Neural cell (in vitro differentiated cells): ENCODE measurements around the gene CACNA1H. TPM values are rescaled to one million over a fixed set of nuclear protein-coding genes. Genes with fewer than 3 reads are reported as not detected.

Experiments used
- H2AFZ ChIP-seq: fragments of 200-600, 300-800 bp; sonication (generic), shearing (Covaris generic); 2 replicates; pipeline ENCODE4 v1.6.0; 2014; ENCODE audit warnings: low read depth, mild to moderate bottlenecking, antibody characterized with exemption, low read length, moderate library complexity
- H3F3A ChIP-seq: fragments of 200-600 bp; shearing (Covaris generic); 2 replicates; pipeline ENCODE4 v1.6.1; 2016; ENCODE audit warnings: mild to moderate bottlenecking, moderate library complexity, mixed read lengths, antibody characterized with exemption, low read length; ENCODE audit not compliant: insufficient read depth, poor library complexity, severe bottlenecking
- H3K27ac ChIP-seq: fragments of 200-600, 300-800 bp; sonication (generic), shearing (Covaris generic); 2 replicates; pipeline ENCODE4 v1.5.1; 2014; ENCODE audit warnings: mild to moderate bottlenecking, low read length, moderate library complexity
- H3K27me3 ChIP-seq: fragments of 300-800, 200-600 bp; sonication (generic), shearing (Covaris generic); 2 replicates; pipeline ENCODE4 v1.6.0; 2014; ENCODE audit warnings: mild to moderate bottlenecking, low read depth, low read length, moderate library complexity; ENCODE audit not compliant: insufficient read depth
- H3K36me3 ChIP-seq: fragments of 300-800, 200-600 bp; sonication (generic), shearing (Covaris generic); 2 replicates; pipeline ENCODE4 v1.5.1; 2014; ENCODE audit warnings: mild to moderate bottlenecking, antibody characterized with exemption, low read length, moderate library complexity; ENCODE audit not compliant: insufficient read depth
- H3K4me2 ChIP-seq: fragments of 300-800, 200-600 bp; sonication (generic), shearing (Covaris generic); 2 replicates; pipeline ENCODE4 v1.6.0; 2014; ENCODE audit warnings: mild to moderate bottlenecking, low read length
- H3K4me3 ChIP-seq: fragments of 300-800, 200-600 bp; sonication (generic), shearing (Covaris generic); 2 replicates; pipeline ENCODE4 v1.5.1; 2014; ENCODE audit warnings: mild to moderate bottlenecking, low read length, moderate library complexity
- H3K79me2 ChIP-seq: fragments of 200-600 bp; shearing (Covaris generic); replicated peaks from 2 replicates; pipeline ENCODE4 v1.6.0; 2014; ENCODE audit warnings: mild to moderate bottlenecking, low read length, moderate library complexity; ENCODE audit not compliant: insufficient read depth
- H3K9ac ChIP-seq: fragments of 300-800, 200-600 bp; sonication (generic), shearing (Covaris generic); 2 replicates; pipeline ENCODE4 v1.6.1; 2016; ENCODE audit warnings: mild to moderate bottlenecking, low read length, mixed read lengths
- H3K9me2 ChIP-seq: fragments of 200-600 bp; shearing (Covaris generic); 2 replicates; pipeline ENCODE4 v1.6.1; 2016; ENCODE audit warnings: mild to moderate bottlenecking, low read length, mixed read lengths; ENCODE audit not compliant: insufficient read depth
- H3K9me3 ChIP-seq: fragments of 200-600, 300-800 bp; sonication (generic), shearing (Covaris generic); 2 replicates; pipeline ENCODE4 v1.6.1; 2016; ENCODE audit warnings: mild to moderate bottlenecking, mixed run types, low read length, moderate library complexity, mixed read lengths
- H4K20me1 ChIP-seq: fragments of 200-600 bp; shearing (Covaris generic); 2 replicates; pipeline ENCODE4 v1.6.1; 2016; ENCODE audit warnings: mild to moderate bottlenecking, mixed run types; ENCODE audit not compliant: insufficient read depth
- CTCF ChIP-seq: fragments of 450-650 bp; IDR thresholded peaks from 2 replicates; pipeline ENCODE4 v1.5.1; 2014; ENCODE audit warnings: antibody characterized with exemption, mild to moderate bottlenecking, moderate library complexity; ENCODE audit not compliant: poor library complexity, severe bottlenecking
- EP300 ChIP-seq: fragments of 450-650 bp; conservative IDR thresholded peaks from 2 replicates; pipeline ENCODE4 v1.6.1; 2014; ENCODE audit warnings: antibody characterized with exemption, mild to moderate bottlenecking, moderate library complexity; ENCODE audit not compliant: poor library complexity, severe bottlenecking
- EZH2 ChIP-seq: fragments of 200-600, 300-800 bp; shearing (Covaris generic), sonication (generic); IDR thresholded peaks from 2 replicates; pipeline ENCODE4 v1.6.1; 2014; ENCODE audit warnings: antibody characterized with exemption, low read length, borderline replicate concordance, mild to moderate bottlenecking; ENCODE audit not compliant: insufficient read depth, poor library complexity, severe bottlenecking
- MXI1 ChIP-seq: fragments of 450-650 bp; conservative IDR thresholded peaks from 2 replicates; pipeline ENCODE4 v1.6.1; 2014; ENCODE audit warnings: antibody characterized with exemption, mild to moderate bottlenecking; ENCODE audit not compliant: poor library complexity, severe bottlenecking
- POLR2AphosphoS5 ChIP-seq: IDR thresholded peaks from 2 replicates; pipeline ENCODE4 v1.6.1; 2012
- RAD21 ChIP-seq: fragments of 450-650 bp; conservative IDR thresholded peaks from 2 replicates; pipeline ENCODE4 v1.6.1; 2014; ENCODE audit warnings: antibody characterized with exemption, mild to moderate bottlenecking, moderate library complexity
- SMC3 ChIP-seq: fragments of 450-650 bp; conservative IDR thresholded peaks from 2 replicates; pipeline ENCODE4 v1.6.1; 2014; ENCODE audit warnings: antibody characterized with exemption, mild to moderate bottlenecking, moderate library complexity; ENCODE audit not compliant: poor library complexity
- TAF1 ChIP-seq: IDR thresholded peaks from 2 replicates; pipeline ENCODE4 v1.6.1; 2012; ENCODE audit warnings: low read depth
- polyA plus RNA-seq: library from polyadenylated mRNA; depleted of rRNA; stranded (reverse); fragments of >200 nt; gene quantifications from 2 replicates; pipeline ENCODE4 v1.2.3, GENCODE V29; 2014
- TF ChIP-seq, protein P1 (sequence below): IDR thresholded peaks from 2 replicates; pipeline ENCODE4 v1.6.1; 2012; ENCODE audit warnings: borderline replicate concordance

The CACNA1H gene
- polyA plus RNA-seq, 1 donor from 2014 or later: 27.7 TPM

GRCh38 chr16:1123525-1124230 lies 29.2 kb upstream of the CACNA1H start (continued):
- TF ChIP-seq CTCF (no peak), TAF1 (no peak), EP300 (no peak)

GRCh38 chr16:1124291-1124690 lies 28.6 kb upstream of the CACNA1H start:
- no peaks in the 10 kb centered on the region for H3F3A ChIP-seq

GRCh38 chr16:1124795-1125194 lies 28.1 kb upstream of the CACNA1H start:
- Histone ChIP-seq H4K20me1 (no peaks in the 10 kb centered on the region), H2AFZ (no peak overlapping the region), H3K27me3 (no peaks in the 10 kb centered on the region), H3K4me3 (no peak overlapping the region), H3F3A (no peaks in the 10 kb centered on the region), H3K27ac (no peak overlapping the region), H3K9me2 (no peaks in the 10 kb centered on the region), H3K9me3 (no peaks in the 10 kb centered on the region), H3K79me2 (no peaks in the 10 kb centered on the region), H3K9ac (no peak overlapping the region), H3K36me3 (no peaks in the 10 kb centered on the region), H3K4me2 (no peak overlapping the region)
- TF ChIP-seq, protein P1, sequence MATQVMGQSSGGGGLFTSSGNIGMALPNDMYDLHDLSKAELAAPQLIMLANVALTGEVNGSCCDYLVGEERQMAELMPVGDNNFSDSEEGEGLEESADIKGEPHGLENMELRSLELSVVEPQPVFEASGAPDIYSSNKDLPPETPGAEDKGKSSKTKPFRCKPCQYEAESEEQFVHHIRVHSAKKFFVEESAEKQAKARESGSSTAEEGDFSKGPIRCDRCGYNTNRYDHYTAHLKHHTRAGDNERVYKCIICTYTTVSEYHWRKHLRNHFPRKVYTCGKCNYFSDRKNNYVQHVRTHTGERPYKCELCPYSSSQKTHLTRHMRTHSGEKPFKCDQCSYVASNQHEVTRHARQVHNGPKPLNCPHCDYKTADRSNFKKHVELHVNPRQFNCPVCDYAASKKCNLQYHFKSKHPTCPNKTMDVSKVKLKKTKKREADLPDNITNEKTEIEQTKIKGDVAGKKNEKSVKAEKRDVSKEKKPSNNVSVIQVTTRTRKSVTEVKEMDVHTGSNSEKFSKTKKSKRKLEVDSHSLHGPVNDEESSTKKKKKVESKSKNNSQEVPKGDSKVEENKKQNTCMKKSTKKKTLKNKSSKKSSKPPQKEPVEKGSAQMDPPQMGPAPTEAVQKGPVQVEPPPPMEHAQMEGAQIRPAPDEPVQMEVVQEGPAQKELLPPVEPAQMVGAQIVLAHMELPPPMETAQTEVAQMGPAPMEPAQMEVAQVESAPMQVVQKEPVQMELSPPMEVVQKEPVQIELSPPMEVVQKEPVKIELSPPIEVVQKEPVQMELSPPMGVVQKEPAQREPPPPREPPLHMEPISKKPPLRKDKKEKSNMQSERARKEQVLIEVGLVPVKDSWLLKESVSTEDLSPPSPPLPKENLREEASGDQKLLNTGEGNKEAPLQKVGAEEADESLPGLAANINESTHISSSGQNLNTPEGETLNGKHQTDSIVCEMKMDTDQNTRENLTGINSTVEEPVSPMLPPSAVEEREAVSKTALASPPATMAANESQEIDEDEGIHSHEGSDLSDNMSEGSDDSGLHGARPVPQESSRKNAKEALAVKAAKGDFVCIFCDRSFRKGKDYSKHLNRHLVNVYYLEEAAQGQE: no peak
- TF ChIP-seq RAD21 (no peak), SMC3 (no peak), MXI1 (no peak), TAF1 (no peak), EP300 (no peak), POLR2AphosphoS5 (no peak), EZH2 (no peak), CTCF (no peak)

More at GRCh38 chr16:1124291-1124690, 28.6 kb upstream of the CACNA1H start:
- Histone ChIP-seq H3K27ac (no peak overlapping the region), H3K4me3 (no peak overlapping the region), H3K9me3 (no peaks in the 10 kb centered on the region), H3K9ac (no peak overlapping the region), H3K9me2 (no peaks in the 10 kb centered on the region), H3K27me3 (no peaks in the 10 kb centered on the region), H2AFZ (no peak overlapping the region), H4K20me1 (no peaks in the 10 kb centered on the region), H3K79me2 (no peaks in the 10 kb centered on the region), H3K4me2 (no peak overlapping the region), H3K36me3 (no peaks in the 10 kb centered on the region)
- TF ChIP-seq, protein P1: no peak
- TF ChIP-seq SMC3: no peak
